GM21447 (cell line): ENCODE data around the gene ST8SIA5.
A peak's percentile ranks its signal among the peaks of the same experiment; 100 is the strongest.

ENCODE experiments used
- ATAC-seq: cut with Tn5 transposase; IDR thresholded peaks from one replicate; pipeline ENCODE4 v1.9.1; 2021; ENCODE audit not compliant: unreplicated experiment

Gene ST8SIA5

GRCh38 chr18:46715062-46715461, 41.8 kb downstream of the ST8SIA5 start:
- no peak for ATAC-seq

DNA sequence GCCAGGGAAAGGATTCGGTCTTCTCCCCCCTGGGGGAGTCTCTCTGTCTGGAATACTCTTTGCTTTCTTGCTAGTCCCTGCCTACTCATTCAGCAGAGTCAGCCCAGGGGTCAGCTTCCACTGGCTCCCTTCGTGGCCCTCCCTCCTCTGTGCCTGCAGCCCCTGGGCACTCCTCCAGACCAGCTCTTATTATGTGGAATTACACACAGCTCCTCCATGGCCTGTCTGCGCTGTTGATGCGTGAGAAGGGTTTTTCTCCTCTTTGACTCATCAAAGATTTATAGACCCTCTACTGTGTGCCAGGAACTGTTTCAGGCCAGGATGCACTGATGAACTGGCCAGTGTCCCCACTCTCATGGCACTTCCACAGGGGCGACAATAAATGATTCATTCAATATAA, 44.4 kb downstream of the ST8SIA5 start:
- ATAC-seq: no peak

DNA sequence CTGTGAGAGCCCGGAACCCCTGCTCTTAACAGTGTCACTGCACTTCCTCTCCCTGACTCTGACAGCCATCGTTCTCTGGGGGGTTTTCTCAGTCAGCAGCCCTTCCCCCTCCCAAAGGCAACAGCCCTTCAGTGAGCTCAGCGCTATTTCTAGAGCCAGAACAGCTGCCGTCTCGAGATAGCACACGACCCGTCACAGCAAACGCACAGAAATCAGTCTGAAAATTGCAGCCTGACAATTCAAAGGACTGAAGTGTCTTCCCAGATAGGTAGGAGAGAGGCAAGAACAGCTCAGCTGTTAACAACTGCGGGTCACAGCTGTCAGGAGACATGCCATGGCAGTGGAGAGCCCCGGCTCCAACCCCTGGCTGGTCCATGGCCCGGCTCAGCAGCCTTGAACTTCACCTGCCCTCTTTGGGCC, 45.4 kb downstream of the ST8SIA5 start:
- peak; percentile 53 for ATAC-seq

- no peak for ATAC-seq
Measured at GRCh38 chr18:46706968-46707367, 49.9 kb downstream of the ST8SIA5 start.

DNA sequence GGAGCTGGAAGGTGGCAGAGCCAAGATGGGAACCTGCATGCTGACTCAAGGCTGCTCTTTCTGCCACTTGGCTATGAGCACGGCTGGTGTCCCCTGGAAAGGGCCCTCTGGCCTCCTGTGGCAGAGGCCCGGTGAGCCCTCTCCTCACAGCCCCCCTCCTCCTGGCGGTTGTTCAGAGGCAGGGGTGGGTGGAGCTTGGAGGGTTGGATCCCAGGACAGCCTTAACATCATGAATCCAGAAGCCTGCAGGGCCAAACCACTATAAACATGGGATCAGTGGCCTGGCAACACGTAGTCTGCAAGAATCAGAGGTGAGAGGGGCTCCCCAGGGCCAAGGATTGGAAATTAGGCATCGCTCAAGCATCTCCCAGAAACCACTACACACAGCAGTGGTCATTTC, 51.3 kb downstream of the ST8SIA5 start:
- ATAC-seq: no peak

DNA sequence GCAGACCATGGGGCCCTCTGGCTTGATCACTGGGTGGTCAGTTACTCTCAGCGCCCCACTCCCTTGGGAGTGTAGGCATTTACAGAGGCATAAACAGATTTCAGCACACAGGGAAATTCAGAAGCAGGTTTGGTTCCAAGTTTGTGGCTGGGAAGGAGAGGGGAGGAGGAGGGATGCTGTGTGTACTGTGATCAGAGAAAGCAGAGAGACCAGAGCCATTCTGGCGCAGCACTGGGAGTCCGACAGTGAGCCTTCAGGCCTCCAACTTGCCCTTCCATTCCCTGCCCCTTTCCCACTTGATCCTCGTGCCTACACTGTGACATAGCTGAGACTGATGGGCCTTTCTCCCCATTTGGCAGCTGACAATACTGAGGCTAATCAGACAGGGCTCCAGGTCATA, 52.0 kb downstream of the ST8SIA5 start:
- no peak for ATAC-seq

GRCh38 chr18:46704189-46704588, 52.7 kb downstream of the ST8SIA5 start:
- ATAC-seq: no peak

DNA sequence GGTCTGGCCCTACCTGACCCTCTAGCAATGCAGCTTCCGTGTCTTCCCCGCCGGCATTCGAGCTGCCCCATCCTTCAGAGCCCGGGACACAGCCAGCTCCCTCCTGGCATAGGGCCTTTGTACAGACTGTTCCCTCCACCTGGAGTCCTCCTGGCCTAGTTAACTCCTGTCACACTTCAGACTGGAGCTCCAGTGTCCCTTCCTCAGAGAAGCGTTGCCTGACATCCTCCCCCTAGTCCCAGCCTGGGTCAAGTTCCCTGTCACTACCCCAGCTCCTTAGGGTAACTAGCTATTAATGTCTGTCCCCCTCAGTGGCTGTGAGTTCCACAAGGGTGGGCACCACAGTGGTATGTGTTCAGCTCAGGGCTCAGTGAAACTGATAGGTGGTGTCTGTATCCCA, 54.4 kb downstream of the ST8SIA5 start:
- no peak for ATAC-seq

DNA sequence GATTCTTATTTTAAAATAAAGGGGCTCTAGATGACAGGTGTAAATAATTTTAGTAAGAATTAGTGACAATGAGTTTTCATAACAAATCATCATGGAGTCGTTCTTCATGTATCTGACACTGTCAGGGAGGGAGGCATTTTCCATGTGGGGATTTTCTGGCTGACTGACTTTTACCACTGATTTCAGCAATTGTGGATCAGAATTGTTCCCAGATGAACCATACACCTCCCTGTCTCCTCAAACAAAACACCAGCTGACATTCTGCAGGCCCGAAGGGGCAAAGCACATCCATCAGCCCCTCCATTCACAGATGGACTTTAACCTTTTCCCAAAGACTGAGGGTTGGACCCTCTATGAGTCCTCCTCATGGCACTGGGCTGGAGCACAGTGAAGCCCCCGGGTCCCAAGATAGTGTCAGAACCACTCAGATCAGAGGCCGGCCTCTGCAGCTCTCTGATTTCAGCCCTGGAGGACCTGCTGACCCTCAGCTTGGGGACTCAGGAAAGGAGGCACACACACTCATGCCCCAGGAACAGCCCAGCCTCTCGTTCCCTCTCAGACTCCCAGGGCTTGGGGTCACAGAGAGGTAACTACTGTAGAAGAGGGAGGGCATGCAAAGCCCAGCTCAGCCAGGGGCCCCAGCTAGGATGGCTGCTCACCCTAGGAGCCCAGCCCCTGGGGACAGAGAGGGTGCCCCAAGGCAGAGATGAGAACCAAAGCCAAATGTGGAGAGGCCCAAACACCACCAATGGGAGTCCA, 56.6 kb downstream of the ST8SIA5 start:
- no peak for ATAC-seq

- no peak for ATAC-seq
Measured at GRCh38 chr18:46696702-46697101, 60.2 kb downstream of the ST8SIA5 start.

DNA sequence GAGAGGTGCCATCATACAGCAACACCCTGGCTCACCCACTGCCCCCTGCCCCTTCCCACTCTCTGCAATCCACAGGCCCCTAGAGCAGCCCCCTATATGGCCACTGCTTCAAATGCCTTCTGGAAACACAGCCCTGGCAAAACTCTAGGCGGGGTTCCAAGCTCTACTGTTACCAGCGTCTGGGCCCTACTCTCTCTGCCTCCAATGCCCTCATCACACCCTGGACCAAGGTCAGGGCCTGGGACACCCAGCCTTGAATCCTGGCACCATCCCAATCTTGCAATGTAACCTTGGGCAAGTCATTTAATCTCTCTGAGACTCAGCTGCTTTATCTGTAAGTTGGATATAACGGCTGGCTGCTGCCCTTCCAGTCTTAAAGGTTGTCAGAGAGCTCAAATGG, 60.6 kb downstream of the ST8SIA5 start:
- no peak for ATAC-seq

- ATAC-seq: no peak
Measured at GRCh38 chr18:46693996-46694395, 62.9 kb downstream of the ST8SIA5 start.

DNA sequence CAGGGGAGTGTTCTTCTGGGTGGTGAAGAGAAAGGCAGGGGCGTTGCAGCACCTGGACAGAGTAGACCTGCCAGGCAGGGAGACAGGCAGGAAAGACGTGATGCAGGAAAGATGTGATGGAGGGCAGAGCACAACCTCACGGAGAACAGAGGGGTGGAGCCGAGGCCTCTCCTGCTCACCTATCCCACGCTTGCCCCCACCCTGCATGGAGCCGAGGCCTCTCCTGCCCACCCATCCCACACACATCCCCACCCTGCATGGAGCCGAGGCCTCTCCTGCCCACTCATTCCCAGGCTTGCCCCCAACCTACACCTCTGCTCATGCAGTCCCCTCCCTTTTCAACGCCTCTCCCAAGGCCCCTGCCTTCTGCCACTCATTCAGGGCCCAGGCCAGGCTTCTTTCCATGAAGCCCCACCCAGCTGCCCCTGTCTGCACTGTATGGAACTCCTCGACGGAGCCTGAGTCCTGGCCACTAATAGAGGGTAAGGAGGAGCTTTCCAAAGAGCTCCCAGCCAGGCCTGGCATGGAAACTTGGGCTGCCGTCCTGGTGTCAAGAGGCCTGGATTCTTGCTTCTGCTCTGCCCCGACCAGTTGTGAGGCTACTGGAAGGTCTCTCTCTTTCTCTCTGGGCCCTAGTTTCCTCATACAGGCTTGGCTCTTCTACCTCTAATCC, 67.9 kb downstream of the ST8SIA5 start:
- ATAC-seq: no peak

GRCh38 chr18:46686186-46686585, 70.7 kb downstream of the ST8SIA5 start:
- no peak for ATAC-seq

- no peak for ATAC-seq
Measured at GRCh38 chr18:46683252-46683651, 73.6 kb downstream of the ST8SIA5 start.

DNA sequence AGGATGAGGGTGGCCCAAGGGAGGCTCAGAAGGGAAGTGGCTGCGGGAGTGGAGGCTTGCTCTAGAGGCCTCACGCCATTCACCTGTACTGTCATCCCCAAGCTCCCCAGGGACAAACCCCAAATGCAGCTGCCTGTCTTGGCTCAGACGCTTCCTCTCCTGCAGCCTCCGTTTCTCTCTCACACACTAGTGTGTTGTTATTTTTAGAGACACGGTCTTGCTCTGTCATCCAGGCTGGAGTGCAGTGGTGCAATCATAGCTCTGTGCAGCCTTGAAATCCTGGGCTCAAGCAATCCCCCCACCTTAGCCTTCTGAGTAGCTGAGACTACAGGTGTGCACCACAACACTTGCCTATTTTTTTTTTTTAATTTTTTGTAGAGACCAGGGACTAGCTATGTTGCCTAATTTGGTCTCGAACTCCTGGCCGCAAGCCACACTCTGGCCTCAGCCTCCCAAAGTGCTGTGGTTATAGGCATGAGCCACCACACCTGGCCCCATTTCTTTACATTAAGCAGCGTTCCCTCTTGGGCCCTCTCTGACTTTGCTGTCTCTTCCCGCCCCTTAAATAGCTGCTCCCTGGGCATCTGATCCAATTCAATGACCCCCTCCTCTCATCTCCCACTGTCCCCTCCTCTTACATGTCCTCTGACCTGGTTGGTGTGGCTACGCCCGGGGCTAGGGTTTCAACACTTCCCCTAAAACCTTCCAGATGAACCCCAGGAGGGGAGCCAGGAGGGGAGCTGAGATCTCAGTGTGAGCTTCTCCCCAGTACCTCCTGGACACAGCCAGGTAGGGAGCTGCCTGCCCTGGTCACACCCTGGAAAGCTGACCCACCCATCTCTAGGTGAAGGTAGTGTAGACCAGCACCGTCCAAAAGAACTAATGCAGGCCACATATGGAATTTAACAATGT, 75.8 kb downstream of the ST8SIA5 start:
- no peak for ATAC-seq

GRCh38 chr18:46679846-46680598, 76.8 kb downstream of the ST8SIA5 start:
- ATAC-seq: no peak

DNA sequence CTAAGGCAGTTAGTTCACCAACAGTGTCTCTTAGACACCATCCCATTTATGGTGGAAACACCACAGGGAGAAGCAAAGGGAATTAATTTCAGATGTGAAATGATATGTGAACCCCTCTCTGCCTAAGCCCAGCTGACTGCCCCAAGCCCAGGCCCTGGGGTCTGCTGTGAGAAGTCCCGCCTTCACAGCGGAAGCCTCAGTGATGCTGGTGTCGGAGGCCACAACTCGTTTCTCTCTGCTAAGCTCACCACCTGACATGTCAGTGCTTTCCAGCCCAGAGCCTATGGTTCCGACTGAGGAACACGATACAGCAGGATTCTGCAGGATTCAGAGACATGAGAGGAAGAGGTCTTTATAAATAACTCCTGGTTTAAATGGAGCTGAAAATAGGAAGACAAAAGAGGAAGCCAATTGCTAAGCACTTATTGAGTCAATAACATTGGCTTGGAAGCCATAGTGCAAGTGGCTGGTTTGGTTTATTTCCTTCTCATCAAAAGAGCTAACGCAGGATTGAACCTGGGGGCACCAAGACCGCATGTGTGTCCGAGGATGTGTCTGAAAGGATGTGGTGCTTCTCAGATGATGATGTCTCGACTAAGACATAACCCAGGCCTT, 78.0 kb downstream of the ST8SIA5 start:
- no peak for ATAC-seq

GRCh38 chr18:46678041-46678440, 78.8 kb downstream of the ST8SIA5 start:
- no peak for ATAC-seq

DNA sequence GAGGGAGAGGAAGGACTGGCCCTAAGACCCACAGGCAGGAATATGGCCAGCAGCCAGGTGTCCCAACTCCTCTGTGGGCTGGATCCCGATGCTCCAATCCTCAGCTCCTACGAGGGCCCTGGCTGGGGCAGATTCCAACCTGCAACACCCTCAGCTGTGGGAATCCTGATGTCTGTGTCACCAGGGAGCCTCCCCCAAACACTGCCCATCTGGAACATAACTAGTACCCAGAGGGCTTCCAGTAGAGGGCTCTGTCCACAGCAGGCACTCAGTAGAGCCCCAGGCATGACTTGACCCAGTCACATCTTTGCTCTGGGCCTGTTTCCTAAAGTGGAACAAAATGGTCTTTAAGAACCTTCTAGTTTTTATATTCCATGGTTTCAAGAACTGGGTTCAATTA, 79.2 kb downstream of the ST8SIA5 start:
- no peak for ATAC-seq
